DOHH2 (cell line): ENCODE results near the gene XAF1.
"Not testable (repeated sequence)": the region's sequence is repeated elsewhere in the genome, so short reads cannot be mapped to it uniquely, and the experiment has no call there.

Experiments
- H3F3A ChIP-seq: fragments of 200-600 bp; sonication (generic), shearing (Covaris generic); 2 replicates; pipeline ENCODE4 v1.6.0; 2016; ENCODE audit warnings: antibody characterized with exemption, mild to moderate bottlenecking; ENCODE audit not compliant: control insufficient read depth, insufficient read depth
- H3K27ac ChIP-seq: fragments of 200-600 bp; sonication (generic); 2 replicates; pipeline ENCODE4 v1.5.1; 2014; ENCODE audit warnings: low read depth, mild to moderate bottlenecking, low read length, moderate library complexity
- H3K27me3 ChIP-seq: fragments of 200-600 bp; sonication (generic); 2 replicates; pipeline ENCODE4 v1.6.1; 2014; ENCODE audit warnings: mild to moderate bottlenecking, low read length, mixed read lengths; ENCODE audit not compliant: control insufficient read depth
- H3K36me3 ChIP-seq: fragments of 200-600 bp; sonication (generic); 2 replicates; pipeline ENCODE4 v1.6.1; 2014; ENCODE audit warnings: mild to moderate bottlenecking, low read length, moderate library complexity, mixed read lengths; ENCODE audit not compliant: control insufficient read depth
- H3K4me1 ChIP-seq: fragments of 200-600 bp; sonication (generic); 2 replicates; pipeline ENCODE4 v1.6.1; 2014; ENCODE audit warnings: mild to moderate bottlenecking, low read length, mixed read lengths; ENCODE audit not compliant: control insufficient read depth
- H3K4me2 ChIP-seq: fragments of 200-600 bp; sonication (generic); 2 replicates; pipeline ENCODE4 v1.6.0; 2014; ENCODE audit warnings: mild to moderate bottlenecking, low read length, moderate library complexity
- H3K4me3 ChIP-seq: fragments of 200-600 bp; sonication (generic); 2 replicates; pipeline ENCODE4 v1.5.1; 2014; ENCODE audit warnings: mild to moderate bottlenecking, low read length, mixed read lengths
- H3K79me2 ChIP-seq: fragments of 200-600 bp; sonication (generic); 2 replicates; pipeline ENCODE4 v1.6.1; 2014; ENCODE audit warnings: mild to moderate bottlenecking, low read length, mixed read lengths; ENCODE audit not compliant: control insufficient read depth
- H3K9me2 ChIP-seq: fragments of 200-600 bp; sonication (generic); replicated peaks from 2 replicates; pipeline ENCODE4 v1.6.1; 2014; ENCODE audit warnings: mild to moderate bottlenecking, low read length, mixed read lengths; ENCODE audit not compliant: control insufficient read depth
- H3K9me3 ChIP-seq: fragments of 200-600 bp; sonication (generic); 2 replicates; pipeline ENCODE4 v1.6.1; 2014; ENCODE audit warnings: antibody characterized with exemption, low read length, mixed read lengths; ENCODE audit not compliant: control insufficient read depth, insufficient read depth
- H4K20me1 ChIP-seq: fragments of 200-600 bp; sonication (generic); 2 replicates; pipeline ENCODE4 v1.6.0; 2014; ENCODE audit warnings: low read depth, mild to moderate bottlenecking, antibody characterized with exemption, low read length, moderate library complexity; ENCODE audit not compliant: control insufficient read depth, insufficient read depth
- CTCF ChIP-seq: fragments of 200-600 bp; sonication (generic); IDR thresholded peaks from one replicate; pipeline ENCODE4 v1.5.1; 2014; ENCODE audit warnings: antibody characterized with exemption, mild to moderate bottlenecking, low read depth, low read length; ENCODE audit not compliant: poor library complexity, severe bottlenecking
- EZH2phosphoT487 ChIP-seq: fragments of 200-600 bp; sonication (generic); IDR thresholded peaks from 2 replicates; pipeline ENCODE4 v1.6.1; 2017; ENCODE audit warnings: borderline replicate concordance, mild to moderate bottlenecking, antibody characterized with exemption, low read length, moderate library complexity, mixed read lengths

Gene XAF1

GRCh38 chr17:6729531-6729930 is 26.3 kb upstream of the XAF1 start:
- Histone ChIP-seq H3K27me3 (no peaks in the 10 kb centered on the region; the same call in 1 of the 2 replicates), H3K4me2 (no peak overlapping the region), H3K36me3 (no peaks in the 10 kb centered on the region), H3K4me1 (no peaks in the 10 kb centered on the region), H3K9me2 (no peaks in the 10 kb centered on the region), H3K27ac (no peak overlapping the region), H4K20me1 (no peaks in the 10 kb centered on the region), H3K9me3 (no peaks in the 10 kb centered on the region), H3F3A (no peaks in the 10 kb centered on the region), H3K4me3 (no peak overlapping the region), H3K79me2 (no peaks in the 10 kb centered on the region)
- TF ChIP-seq CTCF = no peak
- no peak for TF ChIP-seq EZH2phosphoT487

GRCh38 chr17:6746665-6747064 is 9.2 kb upstream of the XAF1 start:
- not testable (repeated sequence) for H3K4me3 ChIP-seq, H3K4me1 ChIP-seq, H3K27me3 ChIP-seq

GRCh38 chr17:6748617-6749016 is 7.2 kb upstream of the XAF1 start:
- TF ChIP-seq EZH2phosphoT487 (no peak), CTCF (no peak)
- Histone ChIP-seq H3K4me2 (no peak overlapping the region), H3K36me3 (no peaks in the 10 kb centered on the region), H3F3A (no peaks in the 10 kb centered on the region), H3K79me2 (no peaks in the 10 kb centered on the region), H3K4me1 (no peaks in the 10 kb centered on the region), H3K9me2 (no peaks in the 10 kb centered on the region), H3K9me3 (no peaks in the 10 kb centered on the region), H3K27ac (no peak overlapping the region), H3K4me3 (no peak overlapping the region), H4K20me1 (no peaks in the 10 kb centered on the region), H3K27me3 (peaks cover 4% of the 10 kb centered on the region; the same call in 1 of the 2 replicates)

More at GRCh38 chr17:6746665-6747064, 9.2 kb upstream of the XAF1 start:
- H3K79me2 ChIP-seq, H3F3A ChIP-seq, H3K4me2 ChIP-seq, H4K20me1 ChIP-seq, H3K9me2 ChIP-seq, H3K9me3 ChIP-seq, H3K36me3 ChIP-seq, H3K27ac ChIP-seq: not testable (repeated sequence)

GRCh38 chr17:6749519-6749918 is 6.3 kb upstream of the XAF1 start:
- Histone ChIP-seq H3K27me3 (peaks cover 4% of the 10 kb centered on the region; the same call in 1 of the 2 replicates), H3K4me1 (no peaks in the 10 kb centered on the region), H3K36me3 (no peaks in the 10 kb centered on the region), H3F3A (no peaks in the 10 kb centered on the region), H3K9me3 (no peaks in the 10 kb centered on the region), H3K4me2 (no peak overlapping the region), H4K20me1 (no peaks in the 10 kb centered on the region), H3K27ac (no peak overlapping the region), H3K79me2 (no peaks in the 10 kb centered on the region), H3K4me3 (no peak overlapping the region), H3K9me2 (no peaks in the 10 kb centered on the region)
- TF ChIP-seq CTCF (peak; percentile 23), EZH2phosphoT487 (no peak)
